Suprapubic skin (tissue), 4 donors: ENCODE data around the gene LMX1B. TPM values are rescaled to one million over a fixed set of nuclear protein-coding genes. Genes with fewer than 3 reads are reported as not detected.

ENCODE experiments used
- DNase-seq, 2 donors: peaks; one replicate each; pipeline ENCODE4 v3.0.0-alpha.2; 2019; ENCODE audit warnings: low spot score in 2 of 2
- H3K27ac ChIP-seq: fragments of 200-600 bp; sonication (generic); one replicate; pipeline ENCODE4 v1.5.1; 2019
- H3K27me3 ChIP-seq: fragments of 200-600 bp; sonication (generic); one replicate; pipeline ENCODE4 v1.5.1; 2019
- H3K36me3 ChIP-seq: fragments of 200-600 bp; sonication (generic); one replicate; pipeline ENCODE4 v1.5.1; 2019
- H3K4me1 ChIP-seq: fragments of 200-600 bp; sonication (generic); one replicate; pipeline ENCODE4 v1.5.1; 2019
- H3K4me3 ChIP-seq: fragments of 200-600 bp; sonication (generic); one replicate; pipeline ENCODE4 v1.5.1; 2019; ENCODE audit warnings: mild to moderate bottlenecking
- H3K9me3 ChIP-seq: fragments of 200-600 bp; sonication (generic); one replicate; pipeline ENCODE4 v1.5.1; 2019
- CTCF ChIP-seq, 2 donors: fragments of 200-600 bp in 1 of 2; fragments of 450-650 bp in 1 of 2; sonication (generic) in 1 of 2; IDR thresholded peaks; one replicate each; pipeline ENCODE4 v1.5.1; 2016 to 2019; ENCODE audit warnings: antibody characterized with exemption in 2 of 2, mild to moderate bottlenecking in 1 of 2, moderate library complexity in 1 of 2
- EP300 ChIP-seq: sonication (generic); formaldehyde crosslinking; IDR thresholded peaks from one replicate; pipeline ENCODE4 v1.6.1; 2017; ENCODE audit warnings: antibody characterized with exemption
- POLR2A ChIP-seq, 2 donors: fragments of 450-650 bp; IDR thresholded peaks; one replicate each; pipeline ENCODE4 v1.6.1; 2017; ENCODE audit warnings: antibody characterized with exemption in 2 of 2, mild to moderate bottlenecking in 2 of 2, moderate library complexity in 2 of 2
- POLR2AphosphoS5 ChIP-seq, 3 donors: sonication (generic); formaldehyde crosslinking; IDR thresholded peaks; one replicate each; pipeline ENCODE4 v1.6.1; 2017; ENCODE audit warnings: antibody characterized with exemption in 3 of 3
- WGBS: methylation state at CpG from one replicate; pipeline ENCODE4 v1.1.5; 2018; 5-methylcytosine and 5-hydroxymethylcytosine counted together
- total RNA-seq, 4 donors: library from RNA; depleted of rRNA; stranded (reverse); fragments of >200 nt; gene quantifications; one replicate each; pipeline ENCODE4 v1.1.0, GENCODE V29; 2016

Gene LMX1B
- total RNA-seq, 4 donors from 2014 or later, result 2.4 to 7.8 (median 5.7) TPM

DNA sequence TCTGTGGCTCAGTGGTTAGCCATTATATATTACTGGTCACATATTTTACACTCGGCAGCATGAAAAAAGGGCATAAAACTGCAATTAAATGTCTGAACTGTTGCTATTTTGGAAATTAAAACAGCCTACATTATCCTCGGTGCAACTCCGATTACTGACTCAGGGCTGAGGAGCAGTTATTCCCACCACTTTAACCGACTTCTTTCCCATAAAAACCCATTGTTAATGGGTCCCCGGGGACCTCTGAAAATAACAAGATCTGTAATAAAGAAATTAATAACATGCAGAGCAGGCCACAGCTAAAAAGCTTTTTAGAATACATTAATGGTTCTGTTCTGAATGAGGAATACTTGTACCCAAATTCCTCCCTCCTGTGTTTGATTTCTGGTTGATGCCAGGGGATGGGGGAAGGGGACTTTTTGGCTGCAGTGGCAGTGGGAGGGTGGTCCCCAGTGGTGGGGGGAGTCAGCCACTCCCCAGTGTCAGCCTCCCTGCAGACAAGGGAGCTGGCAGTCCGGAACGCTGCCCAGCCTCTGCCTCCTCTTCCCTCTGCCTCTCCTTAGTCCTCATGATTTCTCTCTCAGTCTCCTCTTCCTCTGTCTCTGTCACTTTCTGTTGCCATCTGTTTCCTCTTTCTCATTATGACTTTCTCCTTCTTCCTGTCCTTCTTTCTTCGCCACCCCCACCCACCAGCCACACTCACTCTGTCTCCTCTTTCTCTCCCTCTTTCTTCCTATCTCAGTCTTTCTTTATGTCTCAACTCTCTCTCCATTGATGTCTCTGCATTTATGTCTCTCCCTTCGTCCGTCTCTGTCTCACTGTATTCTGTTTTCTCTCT is 132.1 kb downstream of the LMX1B start:
- WGBS, result 55% methylated on average over 10 of the region's 10 CpGs
- Histone ChIP-seq H3K36me3 (no peaks in the 10 kb centered on the region), H3K9me3 (no peaks in the 10 kb centered on the region), H3K27ac (no peak overlapping the region), H3K4me3 (no peak overlapping the region), H3K4me1 (no peaks in the 10 kb centered on the region), H3K27me3 (peaks cover 6% of the 10 kb centered on the region)
- no peak for DNase-seq
- TF ChIP-seq CTCF (IDR thresholded peaks at IDR 0.05) (no peak), POLR2A (IDR thresholded peaks at IDR 0.05) (no peak), POLR2AphosphoS5 (IDR thresholded peaks at IDR 0.05) (no peak), EP300 (no peak)

Other genes with a start within 250 kb of the LMX1B start
- gene ZBTB43, start 191.1 kb downstream of the LMX1B start, total RNA-seq, result 10 to 100 TPM; 21.2 to 46.1 (median 32.2) TPM
- 10 to 100 TPM; 10.8 to 15.9 (median 13.0) TPM for gene ZBTB34, start 246.7 kb downstream of the LMX1B start, total RNA-seq